GM18499 (cell line): ENCODE measurements around the gene LRRC4C.
"Not testable (repeated sequence)": the region's sequence is repeated elsewhere in the genome, so short reads cannot be mapped to it uniquely, and the experiment has no call there.

Source experiments
- ATAC-seq: cut with Tn5 transposase; IDR thresholded peaks from one replicate; pipeline ENCODE4 v1.9.1; 2021; ENCODE audit warnings: moderate number of reproducible peaks; ENCODE audit not compliant: insufficient read depth, unreplicated experiment

Gene LRRC4C

GRCh38 chr11:40602866-40603552 lies 856.4 kb downstream of the LRRC4C start:
- no peak for ATAC-seq

DNA sequence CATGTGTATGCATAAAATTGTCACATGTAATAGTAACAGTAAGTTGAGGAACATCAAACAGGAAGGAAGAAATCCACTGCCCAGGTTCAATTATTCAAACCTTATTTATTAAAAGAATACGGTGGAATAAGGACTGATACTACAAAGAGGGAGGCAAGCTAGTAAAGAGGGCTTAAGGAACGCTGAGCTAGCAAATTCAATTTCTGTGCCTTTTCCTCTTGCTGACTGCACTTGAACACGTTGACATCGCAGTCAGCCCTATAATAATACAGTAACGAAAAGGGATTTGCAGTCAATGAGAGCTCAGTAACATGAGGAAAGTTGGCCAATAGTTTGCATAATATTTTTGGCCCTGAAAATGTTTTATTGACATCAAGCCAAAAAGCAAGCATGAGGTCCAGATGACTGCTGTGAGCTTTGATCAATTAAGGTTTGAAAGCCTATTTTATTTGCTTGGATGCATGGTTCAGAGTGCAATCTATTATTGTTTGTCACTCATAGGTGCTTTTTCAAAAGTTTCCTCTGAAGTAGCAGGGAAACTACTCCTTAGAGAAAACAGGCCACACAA lies 861.8 kb downstream of the LRRC4C start:
- no peak for ATAC-seq

GRCh38 chr11:40573254-40573891 lies 886.1 kb downstream of the LRRC4C start:
- no peak for ATAC-seq

- ATAC-seq: no peak
Measured at GRCh38 chr11:40569947-40570531, 889.4 kb downstream of the LRRC4C start.

DNA sequence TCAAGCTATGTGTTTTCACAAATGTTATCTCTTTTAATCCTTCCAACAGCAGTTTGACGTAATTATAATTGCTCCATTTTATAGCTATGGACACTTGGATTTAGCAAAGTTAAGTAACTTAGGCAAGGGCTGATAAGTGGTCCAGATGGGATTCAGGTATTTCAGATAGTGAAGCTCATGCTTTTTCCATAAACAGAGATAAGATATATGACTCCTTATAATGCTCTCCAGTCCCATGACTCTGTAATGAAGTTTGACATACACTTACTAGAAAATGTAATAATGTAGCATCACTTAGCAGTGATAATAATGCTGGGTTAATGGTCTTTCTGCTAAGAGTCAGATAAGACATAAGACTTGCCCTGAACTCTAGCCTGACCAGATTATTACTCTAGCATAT lies 892.1 kb downstream of the LRRC4C start:
- no peak for ATAC-seq

GRCh38 chr11:40544162-40544561 lies 915.3 kb downstream of the LRRC4C start:
- ATAC-seq: no peak

DNA sequence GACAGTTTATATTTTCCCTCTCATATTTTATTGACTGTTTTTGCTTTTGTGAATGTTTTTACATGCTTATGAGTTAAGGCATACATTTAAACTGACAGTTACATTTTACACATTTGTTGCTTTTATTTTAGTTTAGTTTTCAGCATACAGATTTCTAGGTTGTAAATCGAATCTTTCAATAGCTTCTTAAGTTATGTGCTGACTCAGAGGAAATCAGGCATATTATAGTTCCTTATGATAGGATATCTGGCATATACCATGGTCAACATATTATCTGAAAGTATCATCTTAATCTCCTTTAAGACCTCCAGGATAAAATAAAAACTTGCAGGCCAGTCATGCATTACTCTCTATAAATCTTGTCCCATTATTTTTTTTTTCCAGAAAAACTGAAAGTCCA lies 916.6 kb downstream of the LRRC4C start:
- ATAC-seq: no peak

DNA sequence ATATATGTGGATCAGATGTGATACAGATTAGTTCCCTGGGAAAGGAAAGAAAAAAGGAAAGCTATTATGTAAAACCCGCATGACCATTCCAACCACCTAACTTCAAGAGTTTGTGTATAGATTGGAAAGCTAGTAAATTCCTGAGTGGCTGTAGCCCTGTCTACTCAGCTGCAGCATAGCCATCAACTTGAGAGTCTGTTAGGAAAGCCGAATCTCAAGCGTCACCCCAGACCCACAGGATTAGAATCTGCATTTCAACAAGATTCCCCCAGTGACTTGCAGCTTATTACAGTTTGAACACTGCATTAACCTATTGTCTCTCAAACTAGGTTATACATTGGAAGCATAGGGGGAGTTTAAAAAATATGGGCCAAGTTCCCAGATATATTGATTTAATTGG lies 921.7 kb downstream of the LRRC4C start:
- ATAC-seq: no peak

- ATAC-seq: not testable (repeated sequence)
Measured at GRCh38 chr11:40522080-40522479, 937.4 kb downstream of the LRRC4C start.

DNA sequence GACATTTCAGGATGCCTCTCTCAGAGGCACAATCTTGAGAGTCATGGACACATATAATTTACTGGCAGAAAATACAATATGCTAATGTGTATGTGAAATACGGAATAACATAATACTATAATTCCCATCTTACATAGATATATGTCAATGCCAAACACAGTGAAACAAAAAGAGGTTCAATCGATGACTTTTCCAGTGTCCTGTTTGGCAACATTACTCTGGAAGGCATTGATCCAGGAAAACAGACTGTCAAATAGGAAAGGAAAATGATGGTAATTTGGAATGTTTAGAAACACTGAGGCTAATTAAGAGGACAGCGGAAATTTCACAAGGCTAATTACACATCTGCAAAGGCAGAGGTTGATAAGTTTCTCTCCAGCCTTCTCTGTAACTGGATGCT lies 942.3 kb downstream of the LRRC4C start:
- ATAC-seq: no peak

GRCh38 chr11:40514124-40514523 lies 945.3 kb downstream of the LRRC4C start:
- no peak for ATAC-seq

GRCh38 chr11:40513281-40513680 lies 946.2 kb downstream of the LRRC4C start:
- no peak for ATAC-seq

DNA sequence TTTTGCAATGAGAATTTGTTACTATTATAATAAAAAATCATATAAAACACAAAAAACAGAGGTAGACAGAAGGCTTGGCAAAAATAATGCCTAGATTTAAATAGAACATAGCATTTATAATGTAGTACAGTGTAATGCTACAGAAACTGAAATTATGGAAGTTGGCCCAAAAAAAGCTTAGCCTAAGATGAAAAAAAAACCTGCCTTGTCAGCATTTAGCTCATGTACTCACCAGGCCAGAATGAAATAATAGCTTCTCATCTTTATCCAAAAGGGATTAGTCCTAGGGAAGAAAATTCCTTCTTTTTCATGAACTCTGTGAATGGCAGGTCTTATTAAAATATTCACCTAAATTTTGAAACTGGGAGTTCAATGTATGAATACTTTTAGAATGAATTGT lies 951.1 kb downstream of the LRRC4C start:
- no peak for ATAC-seq

GRCh38 chr11:40506226-40506625 lies 953.2 kb downstream of the LRRC4C start:
- no peak for ATAC-seq

GRCh38 chr11:40491341-40491740 lies 968.1 kb downstream of the LRRC4C start:
- ATAC-seq: no peak

DNA sequence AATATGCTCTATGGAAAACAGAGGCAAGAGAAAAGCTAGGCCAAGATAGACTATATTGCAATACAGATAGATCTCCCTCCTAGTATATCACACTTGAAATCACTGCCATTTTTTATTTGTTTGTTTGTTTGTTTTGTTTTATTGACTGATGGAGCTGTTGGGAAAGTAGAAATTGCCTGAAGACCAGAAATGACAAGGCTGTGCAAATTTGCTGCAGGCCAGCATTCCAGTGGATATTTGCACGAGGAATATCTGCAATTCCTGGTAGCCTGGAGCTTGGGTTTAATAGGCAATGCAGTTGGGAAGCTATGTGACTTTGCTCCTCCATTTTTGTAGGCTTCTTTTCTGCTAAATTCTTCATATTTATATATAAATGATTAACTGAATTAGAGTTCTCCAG lies 991.7 kb downstream of the LRRC4C start:
- ATAC-seq: no peak

DNA sequence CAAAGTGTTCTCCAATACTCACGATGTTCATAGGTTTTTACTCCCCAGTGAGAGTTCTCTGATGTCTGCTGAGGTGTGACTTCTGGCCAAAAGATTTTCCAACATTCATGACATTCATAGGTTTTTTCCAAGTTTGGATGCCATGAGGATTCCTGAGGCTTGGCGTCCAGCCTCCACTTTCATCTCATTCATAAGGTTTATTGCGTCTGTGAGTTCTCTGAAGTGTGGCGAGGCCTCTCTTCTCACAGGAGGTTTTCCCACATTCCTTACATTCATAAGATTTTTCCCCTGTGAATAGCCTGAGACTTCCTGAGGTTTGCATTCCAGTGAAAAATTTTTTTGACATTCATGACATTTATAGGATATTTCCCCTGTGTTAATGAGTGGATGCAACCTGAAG lies 1014.1 kb downstream of the LRRC4C start:
- ATAC-seq: no peak

GRCh38 chr11:40444151-40444550 lies 1015.3 kb downstream of the LRRC4C start:
- no peak for ATAC-seq

GRCh38 chr11:40435344-40435743 lies 1024.1 kb downstream of the LRRC4C start:
- ATAC-seq: no peak

DNA sequence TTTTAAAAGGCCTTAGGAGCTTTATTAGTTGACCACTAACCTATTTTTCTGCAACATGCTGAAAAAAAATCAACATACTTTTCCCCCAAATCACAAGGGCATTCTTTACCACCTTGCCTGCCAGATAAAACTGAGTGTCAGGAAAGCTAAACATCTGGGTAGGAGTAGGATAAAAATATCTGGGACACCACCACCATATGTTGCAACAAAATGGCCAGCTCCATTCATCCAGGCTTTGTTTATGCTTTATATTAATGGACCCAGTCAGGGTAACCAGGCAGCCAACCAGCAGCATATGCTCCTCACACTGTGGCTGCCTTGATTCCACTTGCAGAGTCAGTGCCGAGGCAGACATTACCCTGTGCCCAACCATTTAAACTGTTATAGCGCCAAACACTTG lies 1024.5 kb downstream of the LRRC4C start:
- no peak for ATAC-seq

DNA sequence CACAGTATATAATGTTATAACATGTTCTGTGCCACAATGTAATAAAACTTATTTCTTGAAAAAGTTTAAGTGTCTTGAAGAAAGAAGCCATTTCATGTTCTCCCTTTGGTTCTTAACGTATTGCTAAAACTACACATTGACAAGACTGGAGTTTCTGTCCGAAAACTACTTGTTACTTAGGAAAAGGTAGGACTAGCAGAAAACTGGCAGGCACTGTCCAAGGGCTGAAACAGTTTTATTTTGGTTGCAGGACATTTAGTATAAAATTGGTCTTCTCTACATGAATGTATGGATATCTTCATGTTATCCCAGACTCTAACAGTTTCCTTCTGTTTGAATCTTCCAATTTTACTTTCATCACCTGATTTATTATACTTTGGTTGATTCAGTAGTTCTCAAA lies 1027.1 kb downstream of the LRRC4C start:
- ATAC-seq: no peak

- ATAC-seq: no peak
Measured at GRCh38 chr11:40425168-40425567, 1034.3 kb downstream of the LRRC4C start.
